ENCODE data around the gene LILRB1.

DNA sequence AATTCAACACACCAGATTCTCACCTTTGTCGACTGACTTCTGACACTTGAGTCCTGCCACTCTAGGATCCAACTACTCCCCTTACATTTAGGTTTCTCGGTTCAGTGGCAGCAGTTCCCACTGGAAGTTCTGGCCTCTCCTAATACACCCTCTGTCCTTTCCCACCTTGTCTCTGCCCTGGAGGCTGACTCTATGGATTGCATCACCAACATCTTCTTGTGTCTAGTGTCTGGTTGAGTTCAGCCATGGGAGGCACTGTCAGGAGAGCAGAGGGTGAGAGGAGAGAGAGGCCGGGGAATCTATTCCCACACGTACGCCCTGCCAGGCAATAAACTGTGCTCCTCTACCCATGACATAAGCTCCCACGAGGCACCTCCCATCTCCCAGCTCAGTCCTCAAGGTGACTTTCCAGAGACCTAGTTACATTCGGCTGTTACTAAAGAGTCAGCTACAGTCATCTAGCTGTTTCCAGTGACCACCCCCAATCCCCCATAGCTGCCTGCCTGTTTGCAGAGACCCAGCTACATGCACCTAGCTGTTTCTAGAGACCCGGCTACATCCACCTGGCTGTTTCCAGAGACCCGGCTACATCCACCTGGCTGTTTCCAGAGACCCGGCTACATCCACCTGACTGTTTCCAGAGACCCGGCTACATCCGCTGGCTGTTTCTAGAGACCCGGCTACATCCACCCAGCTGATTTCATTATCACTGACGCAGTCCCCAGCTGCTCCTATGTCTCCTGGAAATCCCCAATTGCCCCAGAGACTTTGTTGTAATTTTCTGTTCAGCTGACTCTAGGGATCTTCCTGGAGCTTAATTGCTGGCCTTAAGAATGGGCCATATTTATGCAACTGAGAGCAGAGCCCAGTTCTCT, 24.4 kb downstream of the LILRB1 start:
- TF ChIP-seq, protein P1, sequence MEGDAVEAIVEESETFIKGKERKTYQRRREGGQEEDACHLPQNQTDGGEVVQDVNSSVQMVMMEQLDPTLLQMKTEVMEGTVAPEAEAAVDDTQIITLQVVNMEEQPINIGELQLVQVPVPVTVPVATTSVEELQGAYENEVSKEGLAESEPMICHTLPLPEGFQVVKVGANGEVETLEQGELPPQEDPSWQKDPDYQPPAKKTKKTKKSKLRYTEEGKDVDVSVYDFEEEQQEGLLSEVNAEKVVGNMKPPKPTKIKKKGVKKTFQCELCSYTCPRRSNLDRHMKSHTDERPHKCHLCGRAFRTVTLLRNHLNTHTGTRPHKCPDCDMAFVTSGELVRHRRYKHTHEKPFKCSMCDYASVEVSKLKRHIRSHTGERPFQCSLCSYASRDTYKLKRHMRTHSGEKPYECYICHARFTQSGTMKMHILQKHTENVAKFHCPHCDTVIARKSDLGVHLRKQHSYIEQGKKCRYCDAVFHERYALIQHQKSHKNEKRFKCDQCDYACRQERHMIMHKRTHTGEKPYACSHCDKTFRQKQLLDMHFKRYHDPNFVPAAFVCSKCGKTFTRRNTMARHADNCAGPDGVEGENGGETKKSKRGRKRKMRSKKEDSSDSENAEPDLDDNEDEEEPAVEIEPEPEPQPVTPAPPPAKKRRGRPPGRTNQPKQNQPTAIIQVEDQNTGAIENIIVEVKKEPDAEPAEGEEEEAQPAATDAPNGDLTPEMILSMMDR (IDR thresholded peaks at IDR 0.05; ENCODE audit: poor library complexity) = no peak
- TF ChIP-seq EZH2 (IDR thresholded peaks at IDR 0.05; ENCODE audit: borderline replicate concordance) = no peak
